NCI-H524 treated with DMSO at 0.1 percent for 48 hours (cell line): Measurements from ENCODE around the gene SPDYC.
"Not testable (repeated sequence)": the region's sequence is repeated elsewhere in the genome, so short reads cannot be mapped to it uniquely, and the experiment has no call there.

Source experiments
- DNase-seq: peaks from one replicate; lab custom pipeline; 2025; lab: John Stamatoyannopoulos, UW

The SPDYC gene

GRCh38 chr11:65169164-65169641 is 830 bp upstream of the SPDYC start:
- DNase-seq: no peak

- no peak for DNase-seq
Measured at GRCh38 chr11:65172600-65172999, 2.6 kb downstream of the SPDYC start.

- DNase-seq: not testable (repeated sequence)
Measured at GRCh38 chr11:65174571-65175010, 4.6 kb downstream of the SPDYC start.

- DNase-seq: peak; percentile 8
Measured at GRCh38 chr11:65180877-65181568, 11.0 kb downstream of the SPDYC start.

- DNase-seq: no peak
Measured at GRCh38 chr11:65181569-65182257, 11.7 kb downstream of the SPDYC start, which contains the start of gene CAPN1. Gene CAPN1, plus strand, starts transcription at chr11:65181928. Its CDS starts 774 bp downstream, at chr11:65182702.

GRCh38 chr11:65182258-65183170 is 12.5 kb downstream of the SPDYC start:
- DNase-seq: no peak

- no peak for DNase-seq
Measured at GRCh38 chr11:65183201-65183891, 13.3 kb downstream of the SPDYC start.

- DNase-seq: no peak
Measured at GRCh38 chr11:65184146-65184545, 14.1 kb downstream of the SPDYC start.

GRCh38 chr11:65185171-65185570 is 15.1 kb downstream of the SPDYC start:
- no peak for DNase-seq

- DNase-seq: no peak
Measured at GRCh38 chr11:65185869-65186341, 15.9 kb downstream of the SPDYC start.

GRCh38 chr11:65186701-65187100 is 16.7 kb downstream of the SPDYC start:
- no peak for DNase-seq

- DNase-seq: no peak
Measured at GRCh38 chr11:65187146-65187675, 17.2 kb downstream of the SPDYC start.

- DNase-seq: no peak
Measured at GRCh38 chr11:65187971-65188461, 18.0 kb downstream of the SPDYC start.

- no peak for DNase-seq
Measured at GRCh38 chr11:65188486-65188885, 18.5 kb downstream of the SPDYC start.

- DNase-seq: no peak
Measured at GRCh38 chr11:65189191-65189590, 19.2 kb downstream of the SPDYC start.

GRCh38 chr11:65194564-65194963 is 24.5 kb downstream of the SPDYC start:
- DNase-seq: no peak

GRCh38 chr11:65204143-65204542 is 34.1 kb downstream of the SPDYC start:
- no peak for DNase-seq

- DNase-seq: no peak
Measured at GRCh38 chr11:65204646-65205601, 34.9 kb downstream of the SPDYC start.

GRCh38 chr11:65205602-65205967 is 35.6 kb downstream of the SPDYC start:
- no peak for DNase-seq

- DNase-seq: no peak
Measured at GRCh38 chr11:65206441-65206841, 36.4 kb downstream of the SPDYC start.
